Measurements from ENCODE around the gene RNASE1. TPM values are rescaled to one million over a fixed set of nuclear protein-coding genes. Genes with fewer than 3 reads are reported as not detected.

The RNASE1 gene
- total RNA-seq, 1 experiment from 2014 or later, result not detected

GRCh38 chr14:20811986-20812975, 9.6 kb upstream of the RNASE1 start:
- Histone ChIP-seq H3K36me3 (ENCODE audit: insufficient read depth, low read length, poor library complexity, severe bottlenecking) (no peaks in the 10 kb centered on the region), H3K4me1 (ENCODE audit: insufficient read depth, low read length, poor library complexity, severe bottlenecking) (no peaks in the 10 kb centered on the region), H3K27me3 (replicated peaks; ENCODE audit: insufficient read depth, low read depth, low read length, poor library complexity) (no peaks in the 10 kb centered on the region), H3K27ac (ENCODE audit: low read depth, low read length, poor library complexity, severe bottlenecking) (no peak overlapping the region), H3K4me3 (ENCODE audit: low read depth, low read length, poor library complexity, severe bottlenecking) (no peak overlapping the region), H3K9me3 (ENCODE audit: low read depth, low read length, poor library complexity, severe bottlenecking) (no peaks in the 10 kb centered on the region)
- intact Hi-C loops (cut with micrococcal nuclease; ENCODE audit: unreplicated experiment), result no loop called here
- ChIA-PET POLR2A (ENCODE audit: low non-redundant PET) (no interaction called here), CTCF (no interaction called here)
- DNase-seq (ENCODE audit: low spot score), result no peak
- BruUV-seq (replicated peaks), result no TSS peak
- TF ChIP-seq EZH2 (IDR thresholded peaks at IDR 0.05; ENCODE audit: borderline replicate concordance, low read depth, low read length, poor library complexity, severe bottlenecking), result no peak
- TF ChIP-seq CTCF (conservative IDR thresholded peaks at IDR 0.05; ENCODE audit: low read depth, low read length), result no peak

GRCh38 chr14:20809917-20810316, 7.3 kb upstream of the RNASE1 start:
- no peak for TF ChIP-seq EZH2 (IDR thresholded peaks at IDR 0.05; ENCODE audit: borderline replicate concordance, low read depth, low read length, poor library complexity, severe bottlenecking)
- no peak for TF ChIP-seq CTCF (conservative IDR thresholded peaks at IDR 0.05; ENCODE audit: low read depth, low read length)
- no peak overlapping the region for H3K4me3 ChIP-seq (ENCODE audit: low read depth, low read length, poor library complexity, severe bottlenecking)
- H3K9me3 ChIP-seq (ENCODE audit: low read depth, low read length, poor library complexity, severe bottlenecking), result no peaks in the 10 kb centered on the region
- H3K36me3 ChIP-seq (ENCODE audit: insufficient read depth, low read length, poor library complexity, severe bottlenecking), result no peaks in the 10 kb centered on the region
- no peak for DNase-seq (ENCODE audit: low spot score)
- intact Hi-C loops (cut with micrococcal nuclease; ENCODE audit: unreplicated experiment), result no loop called here
- no peaks in the 10 kb centered on the region for H3K4me1 ChIP-seq (ENCODE audit: insufficient read depth, low read length, poor library complexity, severe bottlenecking)
- H3K27me3 ChIP-seq (replicated peaks; ENCODE audit: insufficient read depth, low read depth, low read length, poor library complexity), result no peaks in the 10 kb centered on the region
- ChIA-PET CTCF (no interaction called here), POLR2A (ENCODE audit: low non-redundant PET) (interaction anchor here (0.6 kb wide), 1 partner anchor 36 kb away, joined by 3 read pairs; no protein-coding TSS in a partner anchor)
- no TSS peak for BruUV-seq (replicated peaks)
- no peak overlapping the region for H3K27ac ChIP-seq (ENCODE audit: low read depth, low read length, poor library complexity, severe bottlenecking)

- no peaks in the 10 kb centered on the region for H3K36me3 ChIP-seq (ENCODE audit: insufficient read depth, low read length, poor library complexity, severe bottlenecking)
- intact Hi-C loops (cut with micrococcal nuclease; ENCODE audit: unreplicated experiment), result no loop called here
- TF ChIP-seq CTCF (conservative IDR thresholded peaks at IDR 0.05; ENCODE audit: low read depth, low read length) (no peak), EZH2 (IDR thresholded peaks at IDR 0.05; ENCODE audit: borderline replicate concordance, low read depth, low read length, poor library complexity, severe bottlenecking) (no peak)
- POLR2A ChIA-PET (ENCODE audit: low non-redundant PET), result no interaction called here
- no peak overlapping the region for H3K4me3 ChIP-seq (ENCODE audit: low read depth, low read length, poor library complexity, severe bottlenecking)
- CTCF ChIA-PET, result no interaction called here
- no peaks in the 10 kb centered on the region for H3K27me3 ChIP-seq (replicated peaks; ENCODE audit: insufficient read depth, low read depth, low read length, poor library complexity)
- no peaks in the 10 kb centered on the region for H3K9me3 ChIP-seq (ENCODE audit: low read depth, low read length, poor library complexity, severe bottlenecking)
- no peak overlapping the region for H3K27ac ChIP-seq (ENCODE audit: low read depth, low read length, poor library complexity, severe bottlenecking)
- H3K4me1 ChIP-seq (ENCODE audit: insufficient read depth, low read length, poor library complexity, severe bottlenecking), result no peaks in the 10 kb centered on the region
- DNase-seq (ENCODE audit: low spot score), result no peak
- BruUV-seq (replicated peaks), result no TSS peak
These were observed 5.5 kb upstream of the RNASE1 start for GRCh38 chr14:20808162-20808483.

Data from A673 (cell line).